Astrocyte (in vitro differentiated cells and primary cell): ENCODE measurements around the gene RASD1. TPM values are rescaled to one million over a fixed set of nuclear protein-coding genes. Genes with fewer than 3 reads are reported as not detected.

Source experiments
- DNase-seq: peaks from one replicate; pipeline ENCODE4 v3.0.0-alpha.2; 2010; ENCODE audit warnings: low read depth
- FAIRE-seq: peaks from 2 replicates; lab custom pipeline; 2011; peaks lifted over from hg19 to GRCh38; lab: Jason Lieb, UNC
- H2AFZ ChIP-seq: 2 replicates; pipeline ENCODE4 v1.6.0; 2012; ENCODE audit warnings: low read depth, low read length, inconsistent platforms
- H3K27ac ChIP-seq: 2 replicates; pipeline ENCODE4 v1.5.1; 2011; ENCODE audit warnings: low read depth, low read length, inconsistent platforms
- H3K27me3 ChIP-seq: 2 replicates; pipeline ENCODE4 v1.6.0; 2011; ENCODE audit warnings: low read length, inconsistent platforms; ENCODE audit not compliant: insufficient read depth
- H3K36me3 ChIP-seq: 2 replicates; pipeline ENCODE4 v1.5.1; 2011; ENCODE audit warnings: low read length, inconsistent platforms; ENCODE audit not compliant: insufficient read depth
- H3K4me1 ChIP-seq: 2 replicates; pipeline ENCODE4 v1.5.1; 2011; ENCODE audit warnings: low read length, inconsistent platforms; ENCODE audit not compliant: insufficient read depth
- H3K4me2 ChIP-seq: 2 replicates; pipeline ENCODE4 v1.6.0; 2012; ENCODE audit warnings: low read length, inconsistent platforms
- H3K4me3 ChIP-seq: 2 replicates; pipeline ENCODE4 v1.5.1; 2011; ENCODE audit warnings: low read depth, mild to moderate bottlenecking, low read length, inconsistent platforms; ENCODE audit not compliant: insufficient read depth
- H3K79me2 ChIP-seq: 2 replicates; pipeline ENCODE4 v1.6.0; 2012; ENCODE audit warnings: mild to moderate bottlenecking, low read length, inconsistent platforms; ENCODE audit not compliant: insufficient read depth
- H3K9ac ChIP-seq: 2 replicates; pipeline ENCODE4 v1.6.0; 2012; ENCODE audit warnings: mild to moderate bottlenecking, low read length, inconsistent platforms
- H3K9me3 ChIP-seq: 2 replicates; pipeline ENCODE4 v1.5.1; 2012; ENCODE audit warnings: low read depth, mild to moderate bottlenecking, low read length, inconsistent platforms; ENCODE audit not compliant: insufficient read depth
- H4K20me1 ChIP-seq: 2 replicates; pipeline ENCODE4 v1.6.0; 2012; ENCODE audit warnings: low read length, inconsistent platforms; ENCODE audit not compliant: insufficient read depth
- H3K27ac Mint-ChIP-seq: one replicate; pipeline ENCODE4 v1.8.0; 2021; ENCODE audit warnings: mild to moderate bottlenecking, mixed read lengths; ENCODE audit not compliant: unreplicated experiment
- H3K27me3 Mint-ChIP-seq: one replicate; pipeline ENCODE4 v1.8.0; 2021; ENCODE audit warnings: low read depth, mixed read lengths; ENCODE audit not compliant: unreplicated experiment
- H3K36me3 Mint-ChIP-seq: one replicate; pipeline ENCODE4 v1.8.0; 2021; ENCODE audit warnings: low read depth, mixed read lengths; ENCODE audit not compliant: unreplicated experiment
- H3K4me1 Mint-ChIP-seq: one replicate; pipeline ENCODE4 v1.8.0; 2021; ENCODE audit warnings: low read depth, mixed read lengths; ENCODE audit not compliant: unreplicated experiment
- H3K4me3 Mint-ChIP-seq: one replicate; pipeline ENCODE4 v1.8.0; 2021; ENCODE audit warnings: mild to moderate bottlenecking, moderate library complexity, mixed read lengths; ENCODE audit not compliant: unreplicated experiment
- H3K9me3 Mint-ChIP-seq: one replicate; pipeline ENCODE4 v1.8.0; 2021; ENCODE audit warnings: mild to moderate bottlenecking, mixed read lengths; ENCODE audit not compliant: unreplicated experiment
- EZH2 ChIP-seq: IDR thresholded peaks from 2 replicates; pipeline ENCODE4 v1.6.1; 2012; ENCODE audit warnings: mild to moderate bottlenecking, low read length, inconsistent platforms; ENCODE audit not compliant: insufficient read depth
- total RNA-seq: library from RNA; stranded (reverse); gene quantifications from 2 replicates; pipeline ENCODE4 v1.2.1, GENCODE V29; 2021
- TF ChIP-seq, protein P1 (sequence below): IDR thresholded peaks from 2 replicates; pipeline ENCODE4 v1.5.1; 2011; ENCODE audit warnings: low read depth, mild to moderate bottlenecking, inconsistent platforms, low read length, moderate library complexity; ENCODE audit not compliant: insufficient read depth

The RASD1 gene
- total RNA-seq, 1 donor from 2014 or later = 0.77 TPM

DNA sequence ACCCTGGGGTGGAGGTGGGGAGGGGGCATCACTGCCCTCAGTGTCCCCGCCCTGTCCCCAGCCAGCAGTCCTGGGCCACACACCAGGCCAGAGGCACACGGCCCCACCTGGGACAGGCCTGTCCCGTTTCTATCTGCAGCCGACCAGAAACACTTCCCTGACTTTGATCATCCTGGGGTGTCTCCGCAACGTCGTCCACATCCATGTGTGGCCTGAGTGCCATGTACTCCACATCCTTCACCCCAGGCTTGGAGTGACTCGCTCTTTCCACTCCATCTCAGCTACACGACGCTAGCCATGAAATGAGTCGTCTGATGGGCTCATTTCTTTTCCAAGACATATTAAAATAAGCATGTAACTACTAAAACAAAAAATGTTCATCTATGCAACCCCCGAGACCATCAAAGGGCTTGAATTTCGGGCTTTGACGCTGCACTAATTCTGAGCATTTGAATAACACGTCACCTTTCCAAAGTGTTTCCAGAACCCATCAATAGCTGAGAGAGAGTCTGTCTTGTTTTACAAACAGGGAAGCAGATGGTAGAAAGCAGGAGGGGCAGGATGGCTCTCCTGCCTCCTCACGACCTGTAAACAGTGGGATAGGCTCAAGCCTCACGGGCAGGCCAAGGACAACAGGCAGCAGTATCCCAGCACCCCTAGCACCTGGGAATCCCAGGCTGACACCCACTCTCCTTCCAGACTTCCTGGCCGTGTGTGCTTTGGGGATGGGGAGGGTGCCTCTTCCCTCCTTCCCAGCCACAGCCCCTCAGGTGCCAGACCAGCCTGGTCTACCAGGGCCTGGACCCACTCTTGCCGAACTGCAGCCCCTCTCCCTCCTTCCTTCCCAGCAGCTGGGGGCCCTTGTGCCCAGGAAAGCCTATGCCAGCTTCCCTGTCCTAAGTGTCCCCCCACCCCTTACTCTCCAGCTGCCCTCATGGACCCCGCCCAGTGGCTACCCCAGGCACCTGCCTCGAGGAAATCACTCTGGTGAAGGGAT is 20.0 kb upstream of the RASD1 start:
- peak; percentile 79 for DNase-seq
- Mint-ChIP-seq H3K27ac (peak overlapping the region; percentile 42), H3K4me3 (no peak overlapping the region), H3K4me1 (peaks cover 21% of the 10 kb centered on the region), H3K36me3 (peaks cover 3% of the 10 kb centered on the region), H3K9me3 (no peaks in the 10 kb centered on the region), H3K27me3 (peaks cover 21% of the 10 kb centered on the region)
- Histone ChIP-seq H3K79me2 (no peaks in the 10 kb centered on the region), H3K4me2 (peak overlapping the region; percentile 43), H3K4me3 (no peak overlapping the region), H3K9me3 (no peaks in the 10 kb centered on the region), H3K27me3 (no peaks in the 10 kb centered on the region), H3K27ac (peak overlapping the region; percentile 76), H4K20me1 (peaks cover 52% of the 10 kb centered on the region), H2AFZ (no peak overlapping the region), H3K36me3 (no peaks in the 10 kb centered on the region), H3K9ac (peak overlapping the region; percentile 38), H3K4me1 (peaks cover 29% of the 10 kb centered on the region)
- TF ChIP-seq, protein P1, sequence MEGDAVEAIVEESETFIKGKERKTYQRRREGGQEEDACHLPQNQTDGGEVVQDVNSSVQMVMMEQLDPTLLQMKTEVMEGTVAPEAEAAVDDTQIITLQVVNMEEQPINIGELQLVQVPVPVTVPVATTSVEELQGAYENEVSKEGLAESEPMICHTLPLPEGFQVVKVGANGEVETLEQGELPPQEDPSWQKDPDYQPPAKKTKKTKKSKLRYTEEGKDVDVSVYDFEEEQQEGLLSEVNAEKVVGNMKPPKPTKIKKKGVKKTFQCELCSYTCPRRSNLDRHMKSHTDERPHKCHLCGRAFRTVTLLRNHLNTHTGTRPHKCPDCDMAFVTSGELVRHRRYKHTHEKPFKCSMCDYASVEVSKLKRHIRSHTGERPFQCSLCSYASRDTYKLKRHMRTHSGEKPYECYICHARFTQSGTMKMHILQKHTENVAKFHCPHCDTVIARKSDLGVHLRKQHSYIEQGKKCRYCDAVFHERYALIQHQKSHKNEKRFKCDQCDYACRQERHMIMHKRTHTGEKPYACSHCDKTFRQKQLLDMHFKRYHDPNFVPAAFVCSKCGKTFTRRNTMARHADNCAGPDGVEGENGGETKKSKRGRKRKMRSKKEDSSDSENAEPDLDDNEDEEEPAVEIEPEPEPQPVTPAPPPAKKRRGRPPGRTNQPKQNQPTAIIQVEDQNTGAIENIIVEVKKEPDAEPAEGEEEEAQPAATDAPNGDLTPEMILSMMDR = no peak
- TF ChIP-seq EZH2 = no peak
- no peak for FAIRE-seq

DNA sequence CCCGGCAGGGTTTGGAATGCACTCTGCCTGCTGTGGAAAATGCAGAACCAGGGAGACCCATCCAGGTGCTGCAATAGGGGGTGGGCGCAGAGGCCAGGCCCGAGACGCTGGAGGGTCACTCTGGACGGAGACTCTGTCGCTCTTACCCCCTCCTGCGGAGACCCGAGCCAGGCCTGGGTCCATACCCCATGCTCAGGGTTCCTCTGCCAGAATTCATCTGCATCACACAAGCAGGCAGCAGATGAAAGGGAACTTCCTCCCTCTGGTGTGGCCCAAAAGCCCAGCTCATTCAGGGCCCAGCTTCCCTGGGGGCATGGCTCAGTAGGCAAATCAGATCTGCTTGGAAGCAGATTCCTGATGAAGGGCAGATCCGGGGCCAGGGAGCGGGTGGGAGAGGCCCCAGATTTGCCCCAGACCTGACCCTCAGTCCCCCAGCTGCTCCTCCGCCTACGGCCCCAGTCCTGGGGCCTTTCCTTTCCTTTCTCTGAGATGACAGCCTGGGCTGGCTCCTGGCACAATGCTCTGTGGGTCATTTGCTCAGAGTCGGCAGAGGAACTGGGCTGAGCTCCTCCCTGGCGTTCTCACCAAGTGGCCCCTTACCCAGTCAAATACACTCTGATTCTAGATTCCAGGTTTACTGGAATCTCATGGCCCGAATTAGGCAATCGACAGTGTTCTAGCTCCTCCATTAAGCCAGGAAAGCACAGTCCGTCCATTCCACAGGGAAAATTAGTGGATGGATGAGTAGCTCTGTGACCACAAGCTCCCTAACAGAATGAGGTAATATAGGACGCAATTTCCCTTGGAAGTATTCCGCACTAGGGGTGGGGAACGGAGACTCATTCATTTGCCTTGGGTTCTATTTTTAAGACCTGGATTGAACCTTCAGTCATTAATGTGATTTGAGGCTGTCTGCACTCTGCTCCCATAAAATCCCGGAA is 19.1 kb upstream of the RASD1 start:
- no peak for FAIRE-seq
- Histone ChIP-seq H3K4me3 (no peak overlapping the region), H3K9me3 (no peaks in the 10 kb centered on the region), H3K27ac (peak overlapping the region; percentile 76), H3K36me3 (no peaks in the 10 kb centered on the region), H3K9ac (peak overlapping the region; percentile 56), H3K27me3 (no peaks in the 10 kb centered on the region), H3K4me1 (peaks cover 29% of the 10 kb centered on the region), H4K20me1 (peaks cover 62% of the 10 kb centered on the region), H3K79me2 (no peaks in the 10 kb centered on the region), H3K4me2 (peak overlapping the region; percentile 43), H2AFZ (no peak overlapping the region)
- H3K36me3 Mint-ChIP-seq = peaks cover 3% of the 10 kb centered on the region
- TF ChIP-seq EZH2 = no peak
- TF ChIP-seq, protein P1 = no peak
- H3K27ac Mint-ChIP-seq = no peak overlapping the region
- H3K9me3 Mint-ChIP-seq = no peaks in the 10 kb centered on the region
- peaks cover 18% of the 10 kb centered on the region for H3K27me3 Mint-ChIP-seq
- peak; percentile 94 for DNase-seq
- H3K4me1 Mint-ChIP-seq = peaks cover 21% of the 10 kb centered on the region
- no peak overlapping the region for H3K4me3 Mint-ChIP-seq
